ENCODE results near the gene PCCB. TPM values are rescaled to one million over a fixed set of nuclear protein-coding genes. Genes with fewer than 3 reads are reported as not detected.

The PCCB gene
- total RNA-seq, 1 experiment from 2014 or later = 53.5 TPM

DNA sequence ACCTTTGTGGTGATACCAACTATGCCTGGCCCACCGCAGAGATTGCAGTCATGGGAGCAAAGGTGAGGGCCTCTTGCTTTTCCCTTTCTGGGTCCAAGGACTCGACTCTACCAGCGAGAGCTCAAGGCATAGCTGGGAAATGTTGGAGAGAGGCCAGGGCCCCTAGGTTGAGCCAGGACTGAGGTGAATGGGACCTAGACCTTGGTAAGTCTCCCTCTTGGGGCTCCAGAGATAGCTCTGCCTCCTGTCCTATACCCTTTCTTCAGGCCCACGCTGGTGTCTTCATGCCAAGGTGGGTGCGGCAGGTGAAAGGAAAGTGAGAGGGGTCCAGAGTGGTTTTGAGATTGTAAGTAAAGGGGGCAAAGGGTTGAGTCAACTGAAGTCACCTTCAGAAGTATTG, 77.5 kb downstream of the PCCB start:
- H3K4me3 ChIP-seq (ENCODE audit: low read length) = no peak overlapping the region
- H2AFZ ChIP-seq (ENCODE audit: low read length) = no peak overlapping the region
- no TSS peak for BruUV-seq (replicated peaks)
- no peaks in the 10 kb centered on the region for H3F3A ChIP-seq (ENCODE audit: low read length, unreplicated experiment)
- no peaks in the 10 kb centered on the region for H4K20me1 ChIP-seq (ENCODE audit: low read length)
- H3K36me3 ChIP-seq (ENCODE audit: low read depth, low read length) = peaks cover 6% of the 10 kb centered on the region
- 0 out of 2 replicates have a peak, but pooled peaks cover under 1% of the 10 kb centered on the region for H3K9me3 ChIP-seq (ENCODE audit: low read length)
- ChIA-PET POLR2A (ENCODE audit: unreplicated experiment) (no interaction called here), CTCF (no interaction called here)
- ATAC-seq (no peak), DNase-seq (no peak)
- intact Hi-C loops (cut with micrococcal nuclease) = no loop called here
- no peak overlapping the region for H3K9ac ChIP-seq (ENCODE audit: low read length)
- no peak for TF ChIP-seq EZH2 (IDR thresholded peaks at IDR 0.05; ENCODE audit: low read length, unreplicated experiment)
- no peak for TF ChIP-seq EZH2phosphoT487 (IDR thresholded peaks at IDR 0.05; ENCODE audit: borderline replicate concordance, low read length)
- TF ChIP-seq CTCF (conservative IDR thresholded peaks at IDR 0.05; ENCODE audit: low read depth, low read length) = no peak
- no peaks in the 10 kb centered on the region for H3K4me1 ChIP-seq (ENCODE audit: insufficient read depth, low read length)
- no peak overlapping the region for H3K4me2 ChIP-seq (ENCODE audit: low read length)
- H3K27me3 ChIP-seq (ENCODE audit: low read length) = no peaks in the 10 kb centered on the region
- H3K79me2 ChIP-seq (ENCODE audit: low read length) = no peaks in the 10 kb centered on the region
- no peak overlapping the region for H3K27ac ChIP-seq (ENCODE audit: low read length)
- H3K9me2 ChIP-seq (replicated peaks; ENCODE audit: low read length) = no peaks in the 10 kb centered on the region

- ChIA-PET CTCF (no interaction called here), POLR2A (ENCODE audit: unreplicated experiment) (no interaction called here)
- H2AFZ ChIP-seq (ENCODE audit: low read length) = no peak overlapping the region
- no peaks in the 10 kb centered on the region for H3K9me3 ChIP-seq (ENCODE audit: low read length)
- H3F3A ChIP-seq (ENCODE audit: low read length, unreplicated experiment) = no peaks in the 10 kb centered on the region
- intact Hi-C loops (cut with micrococcal nuclease) = no loop called here
- TF ChIP-seq EZH2phosphoT487 (IDR thresholded peaks at IDR 0.05; ENCODE audit: borderline replicate concordance, low read length) = no peak
- TF ChIP-seq EZH2 (IDR thresholded peaks at IDR 0.05; ENCODE audit: low read length, unreplicated experiment) = no peak
- no peak for TF ChIP-seq CTCF (conservative IDR thresholded peaks at IDR 0.05; ENCODE audit: low read depth, low read length)
- DNase-seq (no peak), ATAC-seq (no peak)
- no peaks in the 10 kb centered on the region for H4K20me1 ChIP-seq (ENCODE audit: low read length)
- H3K4me2 ChIP-seq (ENCODE audit: low read length) = no peak overlapping the region
- H3K4me1 ChIP-seq (ENCODE audit: insufficient read depth, low read length) = no peaks in the 10 kb centered on the region
- no peak overlapping the region for H3K4me3 ChIP-seq (ENCODE audit: low read length)
- H3K27ac ChIP-seq (ENCODE audit: low read length) = no peak overlapping the region
- H3K79me2 ChIP-seq (ENCODE audit: low read length) = no peaks in the 10 kb centered on the region
- H3K27me3 ChIP-seq (ENCODE audit: low read length) = no peaks in the 10 kb centered on the region
- no peak overlapping the region for H3K9ac ChIP-seq (ENCODE audit: low read length)
- H3K9me2 ChIP-seq (replicated peaks; ENCODE audit: low read length) = no peaks in the 10 kb centered on the region
- BruUV-seq (replicated peaks) = no TSS peak
- H3K36me3 ChIP-seq (ENCODE audit: low read depth, low read length) = no peaks in the 10 kb centered on the region; the same call in 1 of the 2 replicates
These were observed 79.5 kb downstream of the PCCB start for GRCh38 chr3:136329593-136329992.

GRCh38 chr3:136330900-136331299, 80.8 kb downstream of the PCCB start:
- Histone ChIP-seq H3K79me2 (ENCODE audit: low read length) (no peaks in the 10 kb centered on the region), H3K27me3 (ENCODE audit: low read length) (no peaks in the 10 kb centered on the region), H4K20me1 (ENCODE audit: low read length) (no peaks in the 10 kb centered on the region), H3K4me3 (ENCODE audit: low read length) (no peak overlapping the region), H3K9ac (ENCODE audit: low read length) (no peak overlapping the region), H3K36me3 (ENCODE audit: low read depth, low read length) (no peaks in the 10 kb centered on the region; the same call in 1 of the 2 replicates), H2AFZ (ENCODE audit: low read length) (no peak overlapping the region), H3K9me2 (replicated peaks; ENCODE audit: low read length) (no peaks in the 10 kb centered on the region), H3K27ac (ENCODE audit: low read length) (no peak overlapping the region), H3K9me3 (ENCODE audit: low read length) (no peaks in the 10 kb centered on the region), H3K4me1 (ENCODE audit: insufficient read depth, low read length) (no peaks in the 10 kb centered on the region), H3K4me2 (ENCODE audit: low read length) (no peak overlapping the region), H3F3A (ENCODE audit: low read length, unreplicated experiment) (no peaks in the 10 kb centered on the region)
- ChIA-PET POLR2A (ENCODE audit: unreplicated experiment) (no interaction called here), CTCF (no interaction called here)
- BruUV-seq (replicated peaks) = no TSS peak
- DNase-seq (no peak), ATAC-seq (no peak)
- TF ChIP-seq EZH2phosphoT487 (IDR thresholded peaks at IDR 0.05; ENCODE audit: borderline replicate concordance, low read length) (no peak), EZH2 (IDR thresholded peaks at IDR 0.05; ENCODE audit: low read length, unreplicated experiment) (no peak), CTCF (conservative IDR thresholded peaks at IDR 0.05; ENCODE audit: low read depth, low read length) (no peak)
- intact Hi-C loops (cut with micrococcal nuclease) = no loop called here
